NCI-H345 treated with DMSO at 0.1 percent for 48 hours (cell line): ENCODE data around the gene SMIM1.
A peak's percentile ranks its signal among the peaks of the same experiment; 100 is the strongest.
"Not testable (repeated sequence)": the region's sequence is repeated elsewhere in the genome, so short reads cannot be mapped to it uniquely, and the experiment has no call there.

Experiments
- DNase-seq: peaks from one replicate; lab custom pipeline; 2025; ENCODE audit not compliant: unreplicated experiment; lab: John Stamatoyannopoulos, UW

The SMIM1 gene

GRCh38 chr1:3736131-3736561 lies 36.4 kb upstream of the SMIM1 start:
- no peak for DNase-seq

- DNase-seq: no peak
Measured at GRCh38 chr1:3736708-3737107, 35.8 kb upstream of the SMIM1 start.

GRCh38 chr1:3738943-3739342 lies 33.6 kb upstream of the SMIM1 start:
- no peak for DNase-seq

GRCh38 chr1:3740042-3740441 lies 32.5 kb upstream of the SMIM1 start:
- DNase-seq: no peak

- no peak for DNase-seq
Measured at GRCh38 chr1:3740752-3741151, 31.8 kb upstream of the SMIM1 start.

GRCh38 chr1:3741566-3742438 lies 30.7 kb upstream of the SMIM1 start:
- DNase-seq: no peak

GRCh38 chr1:3742439-3743298 lies 29.9 kb upstream of the SMIM1 start:
- DNase-seq: no peak

GRCh38 chr1:3743421-3743820 lies 29.1 kb upstream of the SMIM1 start:
- no peak for DNase-seq

GRCh38 chr1:3743826-3744225 lies 28.7 kb upstream of the SMIM1 start:
- no peak for DNase-seq

- DNase-seq: no peak
Measured at GRCh38 chr1:3744646-3745045, 27.9 kb upstream of the SMIM1 start.

GRCh38 chr1:3745071-3745470 lies 27.5 kb upstream of the SMIM1 start:
- DNase-seq: no peak

GRCh38 chr1:3745590-3746381 lies 26.8 kb upstream of the SMIM1 start:
- DNase-seq: no peak

- DNase-seq: no peak
Measured at GRCh38 chr1:3746389-3746829, 26.1 kb upstream of the SMIM1 start.

GRCh38 chr1:3746830-3747521 lies 25.6 kb upstream of the SMIM1 start:
- peak; percentile 86 for DNase-seq

- no peak for DNase-seq
Measured at GRCh38 chr1:3747522-3747848, 25.1 kb upstream of the SMIM1 start.

- DNase-seq: no peak
Measured at GRCh38 chr1:3747903-3748302, 24.6 kb upstream of the SMIM1 start.

GRCh38 chr1:3748316-3748900 lies 24.1 kb upstream of the SMIM1 start:
- DNase-seq: not testable (repeated sequence)

GRCh38 chr1:3749512-3749911 lies 23.0 kb upstream of the SMIM1 start:
- no peak for DNase-seq

- no peak for DNase-seq
Measured at GRCh38 chr1:3750741-3751140, 21.8 kb upstream of the SMIM1 start.

GRCh38 chr1:3752400-3752945 lies 20.1 kb upstream of the SMIM1 start, which contains the start of gene CCDC27:
TSS of gene CCDC27 (plus strand) at chr1:3752450. CDS start at chr1:3752482, 32 bp downstream.
- DNase-seq: no peak
